ENCODE data around the gene PLPPR1. TPM values are rescaled to one million over a fixed set of nuclear protein-coding genes. Genes with fewer than 3 reads are reported as not detected.

The PLPPR1 gene
- total RNA-seq, 4 donors from 2014 or later = not detected

- TF ChIP-seq, protein P1, sequence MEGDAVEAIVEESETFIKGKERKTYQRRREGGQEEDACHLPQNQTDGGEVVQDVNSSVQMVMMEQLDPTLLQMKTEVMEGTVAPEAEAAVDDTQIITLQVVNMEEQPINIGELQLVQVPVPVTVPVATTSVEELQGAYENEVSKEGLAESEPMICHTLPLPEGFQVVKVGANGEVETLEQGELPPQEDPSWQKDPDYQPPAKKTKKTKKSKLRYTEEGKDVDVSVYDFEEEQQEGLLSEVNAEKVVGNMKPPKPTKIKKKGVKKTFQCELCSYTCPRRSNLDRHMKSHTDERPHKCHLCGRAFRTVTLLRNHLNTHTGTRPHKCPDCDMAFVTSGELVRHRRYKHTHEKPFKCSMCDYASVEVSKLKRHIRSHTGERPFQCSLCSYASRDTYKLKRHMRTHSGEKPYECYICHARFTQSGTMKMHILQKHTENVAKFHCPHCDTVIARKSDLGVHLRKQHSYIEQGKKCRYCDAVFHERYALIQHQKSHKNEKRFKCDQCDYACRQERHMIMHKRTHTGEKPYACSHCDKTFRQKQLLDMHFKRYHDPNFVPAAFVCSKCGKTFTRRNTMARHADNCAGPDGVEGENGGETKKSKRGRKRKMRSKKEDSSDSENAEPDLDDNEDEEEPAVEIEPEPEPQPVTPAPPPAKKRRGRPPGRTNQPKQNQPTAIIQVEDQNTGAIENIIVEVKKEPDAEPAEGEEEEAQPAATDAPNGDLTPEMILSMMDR (IDR thresholded peaks at IDR 0.05; ENCODE audit: low read depth) = no peak
Observed at GRCh38 chr9:101324245-101324804, 295.8 kb downstream of the PLPPR1 start.

DNA sequence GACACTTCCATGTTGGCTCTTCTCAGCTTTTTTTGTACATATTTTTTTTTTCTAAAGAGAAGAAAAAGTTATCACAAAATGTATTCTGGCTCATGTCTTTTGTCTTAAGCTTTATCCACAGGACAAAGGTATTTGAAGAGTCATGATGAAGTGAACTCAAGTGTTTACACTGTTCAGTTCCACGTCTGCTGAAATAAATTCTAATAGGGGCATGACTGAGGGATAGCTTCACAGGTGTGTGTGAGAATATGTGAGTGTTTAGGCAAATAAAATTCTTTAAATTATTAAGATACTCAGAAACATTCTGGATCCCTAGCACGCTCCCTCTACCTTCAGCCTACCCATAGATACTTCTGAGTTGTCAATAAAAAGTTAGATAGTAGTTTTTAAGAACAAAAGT is 296.5 kb downstream of the PLPPR1 start:
- TF ChIP-seq, protein P1 (IDR thresholded peaks at IDR 0.05; ENCODE audit: low read depth) = no peak

DNA sequence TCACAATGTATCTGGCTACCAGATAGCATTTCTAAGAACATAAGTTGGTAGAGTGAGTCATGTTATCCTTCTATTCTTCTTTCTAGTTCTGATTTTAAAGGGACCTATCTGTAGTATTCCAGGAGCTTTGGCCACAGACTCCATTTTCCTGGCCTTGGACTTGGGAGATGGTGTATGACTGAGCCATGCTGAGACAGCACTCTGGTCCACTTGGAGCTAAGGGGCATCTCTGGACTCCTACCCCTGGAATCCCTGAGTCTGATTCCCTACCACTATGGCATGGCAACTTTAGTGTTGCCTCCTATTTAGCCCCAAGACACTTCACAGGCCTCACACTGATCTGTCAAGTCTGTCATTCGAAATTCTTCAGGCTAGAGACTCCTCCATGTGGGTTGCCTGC is 297.5 kb downstream of the PLPPR1 start:
- TF ChIP-seq, protein P1 (IDR thresholded peaks at IDR 0.05; ENCODE audit: low read depth) = no peak

GRCh38 chr9:101326501-101326900 is 298.0 kb downstream of the PLPPR1 start:
- TF ChIP-seq, protein P1 (IDR thresholded peaks at IDR 0.05; ENCODE audit: low read depth) = no peak

DNA sequence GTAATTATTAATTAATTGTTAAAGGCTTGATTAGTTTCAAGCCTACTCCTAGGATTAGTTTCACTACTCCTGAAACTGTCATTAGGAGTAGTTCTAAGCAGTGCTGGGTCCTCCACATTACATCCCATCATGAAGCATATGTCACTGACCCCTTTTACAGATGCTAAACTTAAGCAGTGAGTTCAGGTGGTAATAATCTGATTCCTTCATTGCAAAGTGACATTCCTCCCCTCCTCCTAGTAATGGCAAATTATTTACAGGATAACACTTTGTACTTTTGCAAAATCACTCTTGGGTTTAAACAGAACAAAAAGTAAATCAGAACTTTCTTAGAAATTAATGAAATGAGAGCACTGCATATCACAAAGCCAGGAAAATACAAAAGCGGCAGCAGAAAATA is 303.8 kb downstream of the PLPPR1 start:
- TF ChIP-seq, protein P1 (IDR thresholded peaks at IDR 0.05; ENCODE audit: low read depth) = no peak

DNA sequence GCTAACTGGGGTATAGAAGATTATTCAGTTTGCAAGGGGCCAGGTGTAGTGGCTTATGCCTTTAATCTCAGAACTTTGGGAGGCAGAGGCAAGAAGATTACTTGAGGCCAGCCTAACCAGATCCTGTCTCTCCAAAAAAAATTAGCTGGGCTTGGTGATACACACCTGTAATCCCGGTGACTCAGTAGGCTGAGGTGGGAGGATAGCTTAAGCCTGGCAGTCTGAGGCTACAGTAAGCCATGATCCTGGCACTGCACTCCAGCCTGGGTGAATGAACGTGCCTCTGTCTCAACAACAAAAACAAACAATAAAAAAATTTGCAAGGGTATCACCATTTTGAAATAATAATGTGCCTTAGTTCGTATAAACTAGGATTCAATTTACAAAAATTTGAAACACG is 305.0 kb downstream of the PLPPR1 start:
- TF ChIP-seq, protein P1 (IDR thresholded peaks at IDR 0.05; ENCODE audit: low read depth) = no peak

DNA sequence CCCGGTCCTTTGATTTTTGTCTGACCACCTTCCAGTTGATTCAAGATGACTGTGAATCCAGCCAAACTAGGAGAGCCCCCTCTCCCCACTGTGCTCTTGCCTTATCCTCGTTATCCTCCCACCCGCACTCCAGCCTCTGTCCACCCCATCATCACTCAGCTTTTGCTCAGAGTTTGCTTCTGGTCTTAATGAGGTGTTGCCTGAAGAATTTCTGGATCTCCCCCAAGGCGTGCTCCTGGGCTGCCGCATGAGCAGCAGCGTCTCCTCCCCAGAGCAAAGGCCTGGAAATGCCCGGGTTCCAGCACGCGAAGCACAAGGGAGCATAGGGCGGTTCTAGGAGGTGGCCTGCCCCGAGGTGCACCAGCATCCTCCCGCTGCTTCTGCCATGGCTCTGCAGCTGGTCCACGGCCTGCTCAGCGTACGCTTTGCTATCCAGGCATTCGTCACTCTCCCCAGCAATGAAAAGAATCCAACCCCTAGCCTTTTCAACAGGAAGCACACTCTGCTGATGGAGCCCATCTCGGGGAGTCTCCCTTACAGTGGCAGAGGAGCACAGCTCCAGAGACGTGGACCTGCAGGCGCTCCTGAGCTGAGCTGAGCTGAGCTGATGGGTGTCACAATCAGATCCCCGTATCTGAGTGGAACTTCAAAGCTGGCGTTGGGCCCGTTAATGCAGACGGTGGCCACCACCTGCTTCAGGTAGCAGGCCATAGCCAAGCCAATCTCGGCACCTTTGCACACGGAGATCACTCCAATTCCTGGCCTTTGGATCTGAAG is 305.6 kb downstream of the PLPPR1 start:
- TF ChIP-seq, protein P1 (IDR thresholded peaks at IDR 0.05; ENCODE audit: low read depth) = no peak
